HL-60 (cell line): ENCODE results near the gene B4GALNT1.

ENCODE experiments used
- DNase-seq, 2 experiments: peaks; one replicate each; pipeline ENCODE4 v3.0.0-alpha.2; 2010 to 2020; ENCODE audit warnings: low read depth in 1 of 2, low spot score in 1 of 2
- H3K27ac ChIP-seq: fragments of 250-450 bp; sonication (Bioruptor Pico); replicated peaks from 2 replicates; pipeline ENCODE4 v1.5.1; 2020; ENCODE audit warnings: mild to moderate bottlenecking, moderate library complexity
- H3K27me3 ChIP-seq: fragments of 250-450 bp; sonication (Bioruptor Pico); 2 replicates; pipeline ENCODE4 v1.5.1; 2021; ENCODE audit warnings: mild to moderate bottlenecking, moderate library complexity; ENCODE audit not compliant: insufficient read depth, poor library complexity, severe bottlenecking
- H3K4me3 ChIP-seq: replicated peaks from 2 replicates; pipeline ENCODE4 v1.5.1; 2011; ENCODE audit warnings: mild to moderate bottlenecking, control low read depth, low read length; ENCODE audit not compliant: insufficient read depth
- CTCF ChIP-seq: IDR thresholded peaks from one replicate; pipeline ENCODE4 v1.5.1; 2011; ENCODE audit warnings: low read length, control low read depth, inconsistent platforms; ENCODE audit not compliant: insufficient read depth
- GABPA ChIP-seq: IDR thresholded peaks from 2 replicates; pipeline ENCODE4 v1.6.1; 2012; ENCODE audit warnings: low read depth
- POLR2AphosphoS5 ChIP-seq: IDR thresholded peaks from 2 replicates; pipeline ENCODE4 v1.6.1; 2012; ENCODE audit warnings: low read depth
- REST ChIP-seq: IDR thresholded peaks from 2 replicates; pipeline ENCODE4 v1.6.1; 2012; ENCODE audit warnings: low read depth; ENCODE audit not compliant: insufficient replicate concordance
- SPI1 ChIP-seq: IDR thresholded peaks from 2 replicates; pipeline ENCODE4 v1.6.1; 2012; ENCODE audit warnings: low read depth, mild to moderate bottlenecking, borderline replicate concordance

The B4GALNT1 gene

GRCh38 chr12:57584690-57585089, 48.3 kb downstream of the B4GALNT1 start:
- H3K27ac ChIP-seq, result no peak overlapping the region
- TF ChIP-seq POLR2AphosphoS5 (no peak), SPI1 (peak; percentile 89), CTCF (no peak), GABPA (no peak), REST (no peak)
- peaks cover 6% of the 10 kb centered on the region for H3K27me3 ChIP-seq
- DNase-seq, result peak in 1 of 2 experiments; percentile 14
- H3K4me3 ChIP-seq, result no peak overlapping the region

- TF ChIP-seq SPI1, result no peak
- TF ChIP-seq CTCF, result no peak
- TF ChIP-seq POLR2AphosphoS5, result no peak
- TF ChIP-seq GABPA, result no peak
- no peak for TF ChIP-seq REST
- no peak for DNase-seq
- H3K27ac ChIP-seq, result no peak overlapping the region
- H3K4me3 ChIP-seq, result no peak overlapping the region
- peaks cover 6% of the 10 kb centered on the region for H3K27me3 ChIP-seq
Measured at GRCh38 chr12:57584050-57584449, 49.0 kb downstream of the B4GALNT1 start.

GRCh38 chr12:57583008-57583831, 49.8 kb downstream of the B4GALNT1 start:
- H3K27me3 ChIP-seq, result peaks cover 6% of the 10 kb centered on the region
- TF ChIP-seq CTCF (peak; percentile 90), POLR2AphosphoS5 (no peak)
- no peak overlapping the region for H3K27ac ChIP-seq
- peak; percentile 59 to 75 for DNase-seq
- H3K4me3 ChIP-seq, result no peak overlapping the region

GRCh38 chr12:57582440-57582839, 50.6 kb downstream of the B4GALNT1 start:
- H3K27me3 ChIP-seq, result peaks cover 6% of the 10 kb centered on the region
- no peak overlapping the region for H3K27ac ChIP-seq
- H3K4me3 ChIP-seq, result no peak overlapping the region
- TF ChIP-seq REST (no peak), POLR2AphosphoS5 (no peak), GABPA (no peak), CTCF (no peak)
- DNase-seq, result no peak
